ENCODE measurements around the gene WDR72.
"Not testable (repeated sequence)": the region's sequence is repeated elsewhere in the genome, so short reads cannot be mapped to it uniquely, and the experiment has no call there.

WDR72 gene

GRCh38 chr15:53695365-53695764, 64.1 kb downstream of the WDR72 start:
- DNase-seq, result no peak

- DNase-seq, result no peak
These were observed 65.0 kb downstream of the WDR72 start for GRCh38 chr15:53694476-53694874.

GRCh38 chr15:53693729-53694475, 65.6 kb downstream of the WDR72 start:
- no peak for DNase-seq

- DNase-seq, result not testable (repeated sequence)
These were observed 75.3 kb downstream of the WDR72 start for GRCh38 chr15:53684162-53684561.

- DNase-seq, result no peak
These were observed 78.4 kb downstream of the WDR72 start for GRCh38 chr15:53681056-53681455.

- no peak for DNase-seq
These were observed 83.6 kb downstream of the WDR72 start for GRCh38 chr15:53675832-53676231.

GRCh38 chr15:53671545-53671944, 87.9 kb downstream of the WDR72 start:
- no peak for DNase-seq

GRCh38 chr15:53670701-53671100, 88.8 kb downstream of the WDR72 start:
- DNase-seq, result no peak

GRCh38 chr15:53665930-53666329, 93.5 kb downstream of the WDR72 start:
- DNase-seq, result no peak

GRCh38 chr15:53658827-53659555, 100.5 kb downstream of the WDR72 start:
- no peak for DNase-seq

GRCh38 chr15:53658255-53658654, 101.2 kb downstream of the WDR72 start:
- no peak for DNase-seq

GRCh38 chr15:53648934-53649333, 110.5 kb downstream of the WDR72 start:
- DNase-seq, result no peak

- no peak for DNase-seq
These were observed 114.8 kb downstream of the WDR72 start for GRCh38 chr15:53644660-53645059.

- no peak for DNase-seq
These were observed 124.9 kb downstream of the WDR72 start for GRCh38 chr15:53634517-53635106.

GRCh38 chr15:53627279-53627678, 132.2 kb downstream of the WDR72 start:
- DNase-seq, result no peak

GRCh38 chr15:53625962-53626845, 133.3 kb downstream of the WDR72 start:
- no peak for DNase-seq

- DNase-seq, result no peak
These were observed 134.2 kb downstream of the WDR72 start for GRCh38 chr15:53625260-53625659.

GRCh38 chr15:53618461-53618860, 141.0 kb downstream of the WDR72 start:
- no peak for DNase-seq

- no peak for DNase-seq
These were observed 148.1 kb downstream of the WDR72 start for GRCh38 chr15:53611145-53611920.

GRCh38 chr15:53591041-53591440, 168.4 kb downstream of the WDR72 start:
- DNase-seq, result no peak

- DNase-seq, result no peak
These were observed 169.1 kb downstream of the WDR72 start for GRCh38 chr15:53590380-53590779.

- no peak for DNase-seq
These were observed 169.9 kb downstream of the WDR72 start for GRCh38 chr15:53589520-53590057.

All from activated T-cell treated with anti-CD3 and anti-CD28 coated beads for 4 hours (primary cell).